ENCODE measurements around the gene R3HDM2. TPM values are rescaled to one million over a fixed set of nuclear protein-coding genes. Genes with fewer than 3 reads are reported as not detected.
A peak's percentile ranks its signal among the peaks of the same experiment; 100 is the strongest.
"Not testable (repeated sequence)": the region's sequence is repeated elsewhere in the genome, so short reads cannot be mapped to it uniquely, and the experiment has no call there.

Gene R3HDM2
- total RNA-seq, 2 donors from 2014 or later = 78.9 to 79.1 TPM

DNA sequence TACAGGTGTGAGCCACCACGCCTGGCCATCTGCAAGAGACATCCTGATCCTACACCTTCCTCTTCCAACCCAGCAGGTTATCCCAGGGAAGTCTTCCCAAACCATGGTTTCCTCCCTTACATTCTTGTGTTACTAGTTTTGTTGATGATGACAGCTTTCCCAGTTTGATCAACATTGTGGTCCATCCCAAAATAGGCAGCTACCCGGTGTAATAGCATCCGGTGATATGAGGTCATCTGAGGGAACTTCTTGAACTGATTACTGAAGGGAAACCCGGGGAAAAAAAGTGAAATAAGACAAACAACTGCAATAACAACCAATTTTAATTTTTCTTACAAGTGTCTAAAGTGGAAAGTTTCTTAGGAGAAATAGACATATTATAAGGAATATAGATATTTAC is 134.6 kb downstream of the R3HDM2 start:
- H3K36me3 Mint-ChIP-seq (ENCODE audit: insufficient read depth in 2 of 2) = peaks cover 4 to 16% of the 10 kb centered on the region in 2 donors

DNA sequence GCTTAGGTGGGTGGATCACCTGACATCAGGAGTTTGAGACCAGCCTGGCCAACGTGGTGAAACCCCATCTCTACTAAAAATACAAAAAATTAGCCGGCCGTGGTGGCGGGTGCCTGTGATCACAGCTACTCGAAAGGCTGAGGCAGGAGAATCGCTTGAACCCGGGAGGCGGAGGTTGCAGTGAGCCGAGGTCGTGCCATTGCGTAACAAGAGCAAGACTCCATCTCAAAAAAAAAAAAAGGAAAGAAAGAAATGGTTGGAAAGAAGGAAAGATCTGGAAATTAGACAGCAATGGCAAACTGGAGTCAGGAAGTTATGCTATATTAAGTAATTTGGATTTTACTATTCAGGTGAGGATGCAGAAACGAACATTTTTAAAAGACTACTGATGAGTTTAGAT is 148.8 kb downstream of the R3HDM2 start:
- H3K4me3 Mint-ChIP-seq; H3K27me3 Mint-ChIP-seq (ENCODE audit: low read depth); ATAC-seq (replicated peaks in 1 of 2); H3K9me3 Mint-ChIP-seq; DNase-seq: not testable (repeated sequence)
- Mint-ChIP-seq H3K27ac (peak overlapping the region; percentile 75), H3K36me3 (ENCODE audit: insufficient read depth in 2 of 2) (peaks cover 1 to 18% of the 10 kb centered on the region in 2 donors), H3K4me1 (ENCODE audit: low read depth) (peaks cover 22% of the 10 kb centered on the region)

More for the DNA sequence above, 134.6 kb downstream of the R3HDM2 start:
- Mint-ChIP-seq H3K4me3 (no peak overlapping the region), H3K9me3 (no peaks in the 10 kb centered on the region), H3K4me1 (ENCODE audit: low read depth) (no peaks in the 10 kb centered on the region), H3K27me3 (ENCODE audit: low read depth) (no peaks in the 10 kb centered on the region), H3K27ac (no peak overlapping the region)
- DNase-seq = no peak
- ATAC-seq (replicated peaks in 1 of 2) = no peak

DNA sequence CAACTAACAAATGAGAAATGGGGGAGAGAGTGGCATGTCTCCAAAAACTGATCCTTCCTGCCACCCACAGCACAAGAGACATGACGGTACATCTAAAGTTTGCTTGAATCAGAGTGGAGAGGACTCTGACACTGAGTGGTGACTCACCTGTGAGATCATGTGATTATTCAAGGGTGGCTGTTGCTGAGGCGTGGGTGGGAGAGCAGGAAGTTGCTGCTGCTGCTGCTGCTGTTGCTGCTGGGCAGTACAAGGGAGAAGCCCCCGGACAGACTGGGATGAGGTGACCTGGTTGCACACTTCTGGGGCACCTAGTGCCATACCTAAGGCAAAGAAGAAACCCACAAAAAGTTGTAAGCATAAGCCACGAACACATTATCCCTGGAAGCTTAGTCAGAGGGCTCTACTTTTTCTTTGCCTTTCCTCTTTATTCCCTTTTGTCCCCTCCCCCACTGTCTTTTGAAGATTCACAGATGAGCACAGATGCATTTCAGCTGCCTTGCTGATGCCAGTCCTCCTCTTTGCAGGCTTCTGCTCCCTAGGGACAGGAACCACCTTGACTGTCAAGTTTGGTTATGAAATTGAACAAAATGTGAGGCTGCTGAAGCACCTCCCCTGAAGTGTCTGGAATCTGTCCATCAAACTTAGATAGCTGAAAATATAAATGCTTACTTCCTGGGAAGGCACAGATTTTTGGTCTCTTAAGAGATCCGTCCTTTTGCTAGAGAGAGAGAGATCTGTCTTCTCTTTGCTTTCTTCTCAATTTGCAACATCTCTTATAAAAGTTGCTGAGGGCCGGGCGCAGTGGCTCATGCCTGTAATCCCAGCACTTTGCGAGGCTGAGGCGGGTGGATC is 150.4 kb downstream of the R3HDM2 start:
- Mint-ChIP-seq H3K4me3 (peak overlapping the region; percentile 67 to 73), H3K27me3 (ENCODE audit: low read depth) (no peaks in the 10 kb centered on the region), H3K4me1 (ENCODE audit: low read depth) (peaks cover 22% of the 10 kb centered on the region), H3K27ac (peak overlapping the region; percentile 98), H3K36me3 (ENCODE audit: insufficient read depth in 2 of 2) (peaks cover 4 to 15% of the 10 kb centered on the region in 2 donors), H3K9me3 (no peaks in the 10 kb centered on the region)
- DNase-seq = peak; percentile 80 to 86
- peak; percentile 100 for ATAC-seq (replicated peaks in 1 of 2)

DNA sequence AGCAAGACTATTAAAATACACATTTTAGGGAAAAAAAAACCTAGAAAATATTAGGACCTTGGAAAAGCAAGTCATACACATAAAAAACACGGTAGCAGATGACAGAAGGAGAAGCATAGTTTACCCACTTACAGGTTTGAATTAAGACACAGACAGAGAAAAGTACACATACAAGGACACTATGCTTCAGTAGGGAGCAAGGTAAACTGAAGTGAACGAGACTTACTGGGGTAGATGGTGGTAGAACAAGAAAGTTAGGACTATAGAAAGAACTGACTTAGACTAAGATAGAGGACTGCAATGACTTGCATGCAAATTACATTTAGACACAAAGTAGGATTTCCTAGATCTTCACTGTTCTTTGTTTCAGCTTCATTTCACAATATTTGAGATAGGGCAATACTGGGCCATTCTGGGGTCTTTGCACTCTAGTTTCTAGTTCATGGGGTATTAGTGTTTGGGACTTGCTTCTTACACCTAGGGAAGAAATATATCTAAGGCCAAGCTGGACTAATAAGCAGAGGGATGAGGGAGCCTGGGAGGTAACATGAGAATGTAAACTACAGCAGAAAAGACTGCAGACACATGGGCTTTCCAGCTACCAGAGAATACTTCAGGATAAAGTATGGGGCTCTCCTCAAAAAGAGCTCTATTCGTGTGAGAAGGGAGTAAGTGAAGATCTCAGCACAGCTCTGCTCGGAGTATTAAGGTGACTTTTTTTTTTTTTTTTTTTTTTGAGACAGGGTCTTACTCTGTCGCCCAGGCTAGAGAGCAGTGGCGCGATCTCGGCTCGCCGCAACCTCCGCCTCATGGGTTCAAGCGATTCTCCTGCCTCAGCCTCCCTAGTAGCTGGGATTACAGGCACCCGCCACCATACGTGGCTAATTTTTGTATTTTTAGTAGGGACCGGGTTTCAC is 152.1 kb downstream of the R3HDM2 start:
- ATAC-seq (replicated peaks in 1 of 2) (no peak), DNase-seq (no peak)
- Mint-ChIP-seq H3K4me3 (no peak overlapping the region), H3K4me1 (ENCODE audit: low read depth) (peaks cover 22% of the 10 kb centered on the region), H3K27me3 (ENCODE audit: low read depth) (no peaks in the 10 kb centered on the region), H3K36me3 (ENCODE audit: insufficient read depth in 2 of 2) (peaks cover 6 to 18% of the 10 kb centered on the region in 2 donors), H3K27ac (peak overlapping the region; percentile 8), H3K9me3 (no peaks in the 10 kb centered on the region)

DNA sequence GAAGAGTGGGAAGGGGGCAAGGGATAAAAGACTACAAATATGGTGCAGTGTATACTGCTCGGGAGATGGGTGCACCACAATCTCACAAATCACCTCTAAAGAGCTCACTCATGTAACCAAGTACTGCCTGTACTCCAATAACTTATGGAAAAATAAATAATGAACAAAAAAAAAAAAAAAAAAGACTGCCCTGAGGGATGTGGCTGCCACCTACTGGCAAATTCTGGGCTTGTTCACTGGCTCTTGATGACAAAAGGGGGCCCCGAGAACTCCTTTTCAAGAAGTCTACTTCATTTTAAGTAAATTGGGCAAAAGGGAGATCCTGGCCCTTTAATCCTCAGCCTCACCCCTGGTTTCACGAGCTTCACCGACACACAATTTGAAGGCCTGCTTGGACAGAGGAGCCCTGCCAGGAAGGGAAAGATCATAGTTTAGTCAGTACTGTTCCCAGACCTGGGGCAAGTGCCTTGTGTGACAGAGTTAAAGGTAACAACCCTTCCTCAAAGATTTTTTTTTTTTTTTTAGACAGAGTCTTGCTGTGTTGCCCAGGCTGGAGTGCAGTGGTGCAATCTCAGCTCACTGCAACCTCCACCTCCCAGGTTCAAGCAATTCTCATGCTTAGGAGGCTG is 153.8 kb downstream of the R3HDM2 start:
- DNase-seq (peak in 1 of 2 donors; percentile 44), ATAC-seq (replicated peaks in 1 of 2) (no peak)
- Mint-ChIP-seq H3K4me1 (ENCODE audit: low read depth) (peaks cover 22% of the 10 kb centered on the region), H3K36me3 (ENCODE audit: insufficient read depth in 2 of 2) (peaks cover 6 to 12% of the 10 kb centered on the region in 2 donors), H3K9me3 (no peaks in the 10 kb centered on the region), H3K27ac (no peak overlapping the region), H3K27me3 (ENCODE audit: low read depth) (no peaks in the 10 kb centered on the region), H3K4me3 (no peak overlapping the region)

DNA sequence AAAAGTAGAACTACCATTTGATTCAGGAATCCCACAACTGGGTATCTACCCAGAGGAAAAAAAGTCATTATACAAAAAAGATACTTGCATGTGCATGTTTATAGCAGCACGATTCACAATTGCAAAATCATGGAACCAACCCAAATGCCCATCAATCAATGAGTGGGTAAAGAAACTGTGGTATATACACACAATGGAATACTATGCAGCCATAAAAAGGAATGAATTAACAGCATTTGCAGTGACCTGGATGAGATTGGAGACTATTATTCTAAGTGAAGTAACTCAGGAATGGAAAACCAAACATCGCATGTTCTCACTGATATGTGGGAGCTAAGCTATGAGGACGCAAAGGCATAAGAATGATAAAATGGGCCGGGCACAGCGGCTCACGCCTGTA is 154.6 kb downstream of the R3HDM2 start:
- not testable (repeated sequence) for H3K9me3 Mint-ChIP-seq; DNase-seq; ATAC-seq (replicated peaks in 1 of 2); H3K27ac Mint-ChIP-seq; H3K4me3 Mint-ChIP-seq; H3K27me3 Mint-ChIP-seq (ENCODE audit: low read depth)
- Mint-ChIP-seq H3K36me3 (ENCODE audit: insufficient read depth in 2 of 2) (peaks cover 5 to 10% of the 10 kb centered on the region in 2 donors), H3K4me1 (ENCODE audit: low read depth) (peaks cover 17% of the 10 kb centered on the region)

DNA sequence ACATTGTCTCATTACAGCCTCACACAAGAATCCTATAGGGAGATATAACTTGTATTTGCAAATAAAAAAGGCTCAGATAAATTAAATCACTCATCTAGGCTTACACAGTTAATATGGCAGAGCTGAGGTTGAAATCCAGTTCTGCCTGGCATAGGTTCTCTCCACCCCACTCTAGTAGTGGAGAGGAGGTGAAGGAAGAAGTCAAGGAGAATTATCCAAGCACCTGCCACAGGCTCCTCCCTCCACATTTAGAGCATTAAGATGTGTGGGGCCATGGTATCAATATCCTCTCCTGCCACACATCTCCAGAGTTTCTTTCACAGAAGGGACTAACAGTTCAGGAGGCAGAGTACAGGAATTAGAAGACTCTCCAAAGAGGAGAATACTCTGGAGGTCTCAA is 157.3 kb downstream of the R3HDM2 start:
- H3K27me3 Mint-ChIP-seq (ENCODE audit: low read depth) = no peaks in the 10 kb centered on the region
- DNase-seq (no peak), ATAC-seq (replicated peaks in 1 of 2) (no peak)
- H3K4me1 Mint-ChIP-seq (ENCODE audit: low read depth) = peaks cover 4% of the 10 kb centered on the region
- H3K27ac Mint-ChIP-seq = no peak overlapping the region
- H3K4me3 Mint-ChIP-seq = no peak overlapping the region
- H3K9me3 Mint-ChIP-seq = no peaks in the 10 kb centered on the region
- H3K36me3 Mint-ChIP-seq (ENCODE audit: insufficient read depth in 2 of 2) = peaks cover 4 to 15% of the 10 kb centered on the region in 2 donors

DNA sequence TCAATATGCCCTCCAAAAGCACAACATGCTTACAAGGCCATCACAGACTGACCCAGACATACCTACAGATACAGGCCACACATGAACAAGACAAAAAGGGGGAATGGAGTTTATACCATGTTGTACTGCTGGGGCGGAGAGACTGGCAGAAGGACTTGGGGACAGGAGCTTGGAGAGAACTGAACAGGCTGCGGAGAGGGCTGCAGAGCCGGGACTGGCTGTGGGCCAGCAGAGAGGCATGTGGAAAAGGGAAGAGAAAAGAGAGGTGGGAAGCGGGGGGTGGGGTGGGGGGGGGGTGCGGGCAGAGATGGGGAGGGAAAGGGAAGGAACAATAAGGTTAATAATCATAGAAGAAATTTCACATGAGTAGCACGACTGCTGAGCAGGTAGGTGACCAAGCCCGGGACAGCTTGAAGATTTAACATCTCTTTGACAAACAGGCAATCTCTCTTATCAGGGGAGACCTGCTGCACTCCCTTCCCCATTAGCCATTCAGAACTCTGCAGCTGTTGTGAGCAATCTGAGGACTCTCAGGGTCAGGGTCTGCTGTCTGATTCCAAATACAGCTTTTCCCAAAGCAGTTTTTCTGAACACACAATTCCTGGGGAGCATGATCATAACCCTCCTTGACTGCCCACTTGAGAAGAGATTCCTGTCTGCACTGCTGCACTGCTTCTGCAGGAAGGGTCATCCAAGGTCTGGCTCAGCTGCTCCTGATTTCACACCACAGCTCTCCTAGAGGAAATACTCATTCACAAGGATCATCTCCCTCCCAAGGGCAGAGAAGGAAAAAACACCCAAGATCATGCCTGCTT is 158.3 kb downstream of the R3HDM2 start:
- Mint-ChIP-seq H3K4me3 (no peak overlapping the region), H3K27me3 (ENCODE audit: low read depth) (no peaks in the 10 kb centered on the region), H3K27ac (no peak overlapping the region), H3K9me3 (no peaks in the 10 kb centered on the region), H3K36me3 (ENCODE audit: insufficient read depth in 2 of 2) (peaks cover 7 to 18% of the 10 kb centered on the region in 2 donors), H3K4me1 (ENCODE audit: low read depth) (peaks cover 10% of the 10 kb centered on the region)
- DNase-seq = no peak
- ATAC-seq (replicated peaks in 1 of 2) = no peak

DNA sequence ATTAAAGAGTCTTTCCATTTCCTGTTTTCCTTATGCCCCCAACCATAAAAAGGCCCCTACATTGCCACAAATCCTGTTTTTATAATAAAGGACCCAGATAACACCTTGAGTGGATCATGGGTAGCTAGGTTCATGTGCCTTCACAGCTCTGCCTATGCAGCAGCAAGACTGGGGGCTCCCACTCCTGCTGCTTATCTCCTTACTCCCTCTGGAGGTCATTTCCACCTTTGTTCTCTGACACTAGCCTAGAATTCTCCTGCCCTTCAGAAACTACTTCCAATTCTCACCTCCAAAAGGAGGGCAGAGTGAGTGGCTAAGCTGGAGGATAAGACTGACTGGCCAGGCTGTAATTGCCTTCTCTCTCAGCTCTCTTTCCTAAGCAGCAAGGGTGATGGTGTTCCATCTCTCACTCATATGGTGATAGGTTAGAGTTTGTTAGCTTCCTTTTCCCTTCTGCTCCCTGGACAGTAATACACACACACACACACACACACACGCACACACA is 159.8 kb downstream of the R3HDM2 start:
- DNase-seq (no peak), ATAC-seq (replicated peaks in 1 of 2) (no peak)
- peaks cover 10% of the 10 kb centered on the region for H3K4me1 Mint-ChIP-seq (ENCODE audit: low read depth)
- H3K9me3 Mint-ChIP-seq = no peaks in the 10 kb centered on the region
- no peaks in the 10 kb centered on the region for H3K27me3 Mint-ChIP-seq (ENCODE audit: low read depth)
- peaks cover 7 to 20% of the 10 kb centered on the region in 2 donors for H3K36me3 Mint-ChIP-seq (ENCODE audit: insufficient read depth in 2 of 2)
- H3K27ac Mint-ChIP-seq = peak overlapping the region; percentile 15
- no peak overlapping the region for H3K4me3 Mint-ChIP-seq

DNA sequence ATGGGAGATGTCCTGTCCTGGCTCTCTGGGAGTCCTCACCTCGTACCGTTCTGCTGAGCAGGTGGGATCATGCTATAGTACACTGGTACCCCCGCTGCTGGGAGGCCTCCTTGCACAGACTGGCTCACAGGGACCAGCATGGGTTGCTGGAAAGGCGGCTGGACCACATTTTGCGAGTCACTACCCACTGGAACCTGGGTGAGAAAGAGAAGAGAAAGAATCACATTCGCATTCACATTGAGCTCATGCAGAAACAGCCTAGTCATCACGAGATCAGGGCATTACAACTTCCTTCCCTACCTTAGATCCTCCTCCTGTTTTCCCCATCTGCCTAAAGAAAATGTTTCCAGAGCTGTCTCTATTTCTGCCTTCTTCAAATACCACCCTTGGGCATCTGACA is 162.6 kb downstream of the R3HDM2 start:
- H3K36me3 Mint-ChIP-seq (ENCODE audit: insufficient read depth in 2 of 2) = peaks cover 5 to 14% of the 10 kb centered on the region in 2 donors
- no peaks in the 10 kb centered on the region for H3K9me3 Mint-ChIP-seq
- DNase-seq (peak; percentile 38), ATAC-seq (replicated peaks in 1 of 2) (peak; percentile 78 to 84)
- no peak overlapping the region for H3K4me3 Mint-ChIP-seq
- no peaks in the 10 kb centered on the region for H3K27me3 Mint-ChIP-seq (ENCODE audit: low read depth)
- H3K27ac Mint-ChIP-seq = peak overlapping the region; percentile 94
- peaks cover 16% of the 10 kb centered on the region for H3K4me1 Mint-ChIP-seq (ENCODE audit: low read depth)

DNA sequence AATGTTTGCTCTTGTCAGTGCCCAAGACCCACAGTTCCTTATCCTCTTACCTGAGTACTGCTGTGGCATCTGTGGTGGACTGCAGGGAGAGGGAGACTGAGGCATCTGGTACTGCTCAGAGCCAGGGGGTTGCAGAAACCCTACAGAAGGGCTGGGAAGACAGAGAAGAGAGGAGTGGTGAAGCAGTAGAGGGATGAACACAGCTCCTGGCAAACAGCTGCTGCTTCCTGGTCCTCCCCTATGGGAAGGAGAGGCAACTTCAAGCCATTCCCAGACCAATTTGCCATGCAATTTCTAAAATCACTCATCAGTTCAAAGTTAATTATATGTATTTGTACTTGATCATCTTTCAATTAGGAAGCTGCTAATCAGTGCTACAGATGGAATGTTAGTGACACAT is 164.2 kb downstream of the R3HDM2 start:
- no peak for DNase-seq
- Mint-ChIP-seq H3K27me3 (ENCODE audit: low read depth) (no peaks in the 10 kb centered on the region), H3K4me3 (no peak overlapping the region), H3K36me3 (ENCODE audit: insufficient read depth in 2 of 2) (peaks cover 5 to 14% of the 10 kb centered on the region in 2 donors), H3K4me1 (ENCODE audit: low read depth) (peaks cover 16% of the 10 kb centered on the region), H3K27ac (no peak overlapping the region), H3K9me3 (no peaks in the 10 kb centered on the region)
- no peak for ATAC-seq (replicated peaks in 1 of 2)

DNA sequence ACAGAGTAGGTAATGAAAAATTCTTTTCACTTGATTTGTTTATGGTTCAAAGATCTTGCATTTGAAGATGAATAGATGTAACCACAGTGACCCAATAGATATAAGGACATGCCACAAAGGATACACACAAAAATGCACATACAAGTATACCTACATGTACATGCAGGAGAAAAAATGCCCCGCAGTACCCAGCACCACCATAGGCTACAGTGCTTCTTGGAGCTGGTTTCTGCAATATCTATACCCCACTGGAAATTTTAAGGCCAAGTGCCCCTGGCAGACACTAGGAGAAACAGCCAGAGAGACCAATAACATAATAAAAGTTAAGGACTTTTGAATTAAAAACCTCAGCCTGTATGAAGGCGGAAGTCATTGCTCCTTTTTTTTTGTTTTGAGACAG is 167.7 kb downstream of the R3HDM2 start:
- no peak for ATAC-seq (replicated peaks in 1 of 2)
- no peak for DNase-seq
- no peak overlapping the region for H3K27ac Mint-ChIP-seq
- H3K4me3 Mint-ChIP-seq = no peak overlapping the region
- H3K27me3 Mint-ChIP-seq (ENCODE audit: low read depth) = no peaks in the 10 kb centered on the region
- H3K36me3 Mint-ChIP-seq (ENCODE audit: insufficient read depth in 2 of 2) = peaks cover 2 to 8% of the 10 kb centered on the region in 2 donors
- no peaks in the 10 kb centered on the region for H3K9me3 Mint-ChIP-seq
- peaks cover 8% of the 10 kb centered on the region for H3K4me1 Mint-ChIP-seq (ENCODE audit: low read depth)

All from activated T-cell treated with anti-CD3 and anti-CD28 coated beads, Interleukin-2, amount 50 U/mL, for 72 hours (primary cell).